GM18526 (cell line): ENCODE results near the gene KIAA1549.

Source experiments
- POLR2A ChIP-seq: IDR thresholded peaks from 3 replicates; pipeline ENCODE4 v1.6.1; 2011; ENCODE audit not compliant: insufficient read length; ENCODE audit errors: extremely low read depth

Gene KIAA1549

DNA sequence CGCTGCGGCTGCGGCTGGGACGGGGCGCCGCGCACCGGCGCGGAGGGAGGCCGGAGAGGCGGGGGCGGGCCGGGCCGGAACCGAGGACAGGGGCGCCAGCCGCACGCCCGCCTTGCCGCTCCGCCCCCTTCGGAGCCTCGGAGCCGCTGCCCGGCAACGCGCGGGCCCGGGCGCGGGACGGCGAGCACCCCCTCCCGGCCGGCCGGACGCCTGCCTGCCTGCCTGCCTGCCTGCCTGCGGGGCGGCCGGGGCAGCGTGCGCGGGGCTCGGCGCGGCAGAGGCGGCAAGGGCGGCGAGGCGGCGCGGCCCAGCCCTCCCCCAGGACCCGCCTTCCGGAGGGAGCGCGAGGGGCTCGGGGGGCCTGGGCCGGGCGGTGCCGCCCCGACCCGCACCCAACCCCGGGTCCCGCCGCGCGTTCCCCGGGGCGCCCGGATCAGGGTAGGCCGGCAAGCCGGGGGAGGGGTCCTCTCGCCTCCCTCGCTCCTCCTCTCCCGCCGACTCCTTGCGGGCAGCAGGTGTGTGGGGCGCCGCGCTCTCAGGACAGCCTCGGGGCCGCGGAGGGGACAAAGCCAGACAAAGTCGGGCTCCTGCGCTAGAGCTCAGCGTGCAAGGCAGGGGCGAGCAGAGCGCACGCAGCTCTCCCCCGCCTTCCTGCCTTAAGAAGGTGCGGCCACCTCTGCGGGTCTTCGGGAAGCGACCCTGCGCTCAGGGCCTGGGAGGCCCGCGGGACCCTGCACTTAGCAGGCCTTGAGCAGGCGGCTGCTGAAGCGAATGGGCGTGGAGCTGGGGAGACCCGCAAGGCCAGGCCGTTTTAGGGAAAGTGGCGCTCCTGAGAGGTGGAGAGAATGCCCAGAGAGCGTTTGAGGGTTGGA is at the start of gene KIAA1549:
Gene KIAA1549, minus strand, starts transcription at position 58 of the 872 bp plus-strand sequence. CDS start 120 bp downstream, outside the sequence.
- TF ChIP-seq POLR2A = no peak

DNA sequence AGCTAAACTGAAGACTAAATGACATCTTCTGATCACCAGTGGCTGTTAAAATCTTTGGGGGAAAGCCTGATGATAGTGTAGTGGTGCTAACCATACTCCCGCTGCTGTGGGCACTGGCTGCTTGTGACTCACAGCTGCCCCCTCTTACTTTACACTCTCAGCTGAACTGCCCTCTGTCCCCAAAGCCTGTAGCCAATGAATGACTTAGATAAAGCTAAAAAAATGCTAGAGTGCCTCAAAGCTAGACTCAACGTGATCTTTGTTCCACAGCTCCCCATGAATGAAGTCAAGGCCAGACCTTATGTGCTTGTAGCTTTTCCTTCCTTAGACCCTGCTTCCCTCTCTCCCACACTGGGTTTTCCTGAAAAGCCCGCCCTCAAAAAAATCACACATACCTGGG is 48.2 kb upstream of the KIAA1549 start:
- no peak for TF ChIP-seq POLR2A

GRCh38 chr7:139026551-139026950 is 45.4 kb upstream of the KIAA1549 start:
- TF ChIP-seq POLR2A = no peak

DNA sequence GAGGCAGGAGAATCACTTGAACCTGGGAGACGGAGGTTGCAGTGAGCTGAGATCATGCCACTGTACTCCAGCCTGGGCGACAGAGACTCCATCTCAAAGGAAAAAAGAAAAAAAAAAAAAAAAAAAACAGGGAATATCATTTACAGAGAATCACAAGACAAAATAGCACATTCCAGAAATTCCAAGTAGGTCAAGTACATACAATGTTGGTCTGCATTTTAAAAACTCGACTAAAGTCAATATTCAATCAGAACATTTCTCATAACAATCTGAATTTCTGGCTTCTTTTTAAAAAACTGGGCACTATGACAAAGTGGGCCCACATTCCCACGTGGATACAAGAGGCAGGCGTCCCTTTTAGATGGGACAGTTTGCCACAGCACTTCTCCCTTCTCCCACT is 41.9 kb upstream of the KIAA1549 start:
- no peak for TF ChIP-seq POLR2A

DNA sequence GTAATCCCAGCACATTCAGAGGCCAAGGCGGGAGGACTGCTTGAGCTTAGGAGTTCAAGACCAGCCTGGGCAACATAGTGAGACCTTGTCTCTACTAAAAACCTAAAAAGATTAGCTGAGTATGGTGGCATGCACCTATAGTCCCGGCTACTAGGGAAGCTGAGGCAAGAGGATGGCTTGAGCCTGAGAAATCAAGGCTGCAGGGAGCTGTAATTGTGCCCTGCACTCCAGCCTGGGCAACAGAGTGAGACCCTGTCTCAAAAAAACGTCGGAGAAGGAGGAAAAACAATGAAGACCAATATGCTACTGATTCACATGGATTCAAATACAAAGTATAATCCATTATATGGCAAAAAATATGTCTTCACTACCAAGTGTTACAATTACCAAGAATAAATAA is 41.1 kb upstream of the KIAA1549 start:
- TF ChIP-seq POLR2A = no peak

DNA sequence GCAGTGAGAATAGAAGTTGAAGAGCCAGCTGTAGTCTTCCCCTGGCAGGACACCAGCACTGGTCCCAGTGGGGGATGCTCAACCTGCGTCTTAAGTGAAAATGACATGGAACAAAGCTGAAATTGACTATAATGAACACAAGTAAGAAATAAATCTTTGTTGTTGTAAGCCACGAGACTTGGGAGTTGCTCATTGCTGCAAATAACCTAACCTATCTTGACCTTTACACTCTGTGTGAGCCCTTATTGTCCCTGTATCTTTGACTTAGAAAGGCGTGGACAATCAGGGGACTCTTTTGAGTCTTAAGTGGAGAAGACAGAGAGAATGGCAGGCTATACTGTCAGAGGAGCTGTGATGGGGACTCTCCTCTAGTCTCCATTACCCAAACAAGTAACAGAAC is 37.7 kb upstream of the KIAA1549 start:
- no peak for TF ChIP-seq POLR2A

- TF ChIP-seq POLR2A = no peak
Measured at GRCh38 chr7:139016931-139017511, 35.8 kb upstream of the KIAA1549 start.

GRCh38 chr7:139011373-139011772 is 30.2 kb upstream of the KIAA1549 start:
- TF ChIP-seq POLR2A = no peak

GRCh38 chr7:139004321-139005090 is 23.3 kb upstream of the KIAA1549 start:
- no peak for TF ChIP-seq POLR2A

DNA sequence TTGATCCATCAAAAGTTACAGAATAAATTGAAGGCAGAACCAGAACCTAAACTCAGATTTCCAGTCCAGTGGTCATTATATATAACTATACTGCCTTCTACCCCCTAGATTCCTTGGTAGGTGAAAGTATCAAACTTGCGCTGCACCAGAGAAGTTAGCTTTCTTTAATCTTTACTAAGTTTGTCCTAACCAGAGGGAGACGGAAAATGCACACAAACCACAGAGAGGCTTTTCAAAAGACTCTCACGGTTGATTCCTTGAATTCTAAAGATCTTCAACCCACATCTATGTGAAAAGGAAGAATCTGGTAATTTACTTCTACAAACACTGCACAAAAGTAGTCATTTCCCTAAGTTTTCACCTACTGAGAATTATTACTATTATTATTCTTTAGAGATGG is 18.2 kb upstream of the KIAA1549 start:
- no peak for TF ChIP-seq POLR2A

- TF ChIP-seq POLR2A = no peak
Measured at GRCh38 chr7:138992052-138992531, 10.9 kb upstream of the KIAA1549 start.

- TF ChIP-seq POLR2A = no peak
Measured at GRCh38 chr7:138987686-138988085, 6.5 kb upstream of the KIAA1549 start.

GRCh38 chr7:138982204-138982623 is 1.0 kb upstream of the KIAA1549 start:
- no peak for TF ChIP-seq POLR2A

- TF ChIP-seq POLR2A = no peak
Measured at GRCh38 chr7:138980563-138981291, 462 bp downstream of the KIAA1549 start.

GRCh38 chr7:138979988-138980562 is 1.1 kb downstream of the KIAA1549 start:
- TF ChIP-seq POLR2A = no peak
